Omental fat pad (tissue), 4 donors: Measurements from ENCODE around the gene ZNF605. TPM values are rescaled to one million over a fixed set of nuclear protein-coding genes. Genes with fewer than 3 reads are reported as not detected.

Source experiments
- ATAC-seq: fragments of 150-250 bp; one replicate; pipeline ENCODE4 v1.9.1; 2016; ENCODE audit warnings: mild to moderate bottlenecking, moderate library complexity; ENCODE audit not compliant: low FRiP score
- DNase-seq: peaks from one replicate; pipeline ENCODE4 v3.0.0-alpha.2; 2019; ENCODE audit warnings: low spot score
- total RNA-seq, 4 donors: library from RNA; depleted of rRNA; stranded (reverse); fragments of >200 nt; gene quantifications; one replicate each; pipeline ENCODE4 v1.1.0, GENCODE V29; 2016
- TF ChIP-seq, protein P1 (sequence below), 3 donors: fragments of 450-650 bp; IDR thresholded peaks; one replicate each; pipeline ENCODE4 v1.5.1; 2016 to 2017; ENCODE audit warnings: antibody characterized with exemption in 3 of 3, mild to moderate bottlenecking in 3 of 3, moderate library complexity in 2 of 3

ZNF605 gene
- total RNA-seq, 4 donors from 2014 or later: 4.7 to 17.0 (median 7.3) TPM

DNA sequence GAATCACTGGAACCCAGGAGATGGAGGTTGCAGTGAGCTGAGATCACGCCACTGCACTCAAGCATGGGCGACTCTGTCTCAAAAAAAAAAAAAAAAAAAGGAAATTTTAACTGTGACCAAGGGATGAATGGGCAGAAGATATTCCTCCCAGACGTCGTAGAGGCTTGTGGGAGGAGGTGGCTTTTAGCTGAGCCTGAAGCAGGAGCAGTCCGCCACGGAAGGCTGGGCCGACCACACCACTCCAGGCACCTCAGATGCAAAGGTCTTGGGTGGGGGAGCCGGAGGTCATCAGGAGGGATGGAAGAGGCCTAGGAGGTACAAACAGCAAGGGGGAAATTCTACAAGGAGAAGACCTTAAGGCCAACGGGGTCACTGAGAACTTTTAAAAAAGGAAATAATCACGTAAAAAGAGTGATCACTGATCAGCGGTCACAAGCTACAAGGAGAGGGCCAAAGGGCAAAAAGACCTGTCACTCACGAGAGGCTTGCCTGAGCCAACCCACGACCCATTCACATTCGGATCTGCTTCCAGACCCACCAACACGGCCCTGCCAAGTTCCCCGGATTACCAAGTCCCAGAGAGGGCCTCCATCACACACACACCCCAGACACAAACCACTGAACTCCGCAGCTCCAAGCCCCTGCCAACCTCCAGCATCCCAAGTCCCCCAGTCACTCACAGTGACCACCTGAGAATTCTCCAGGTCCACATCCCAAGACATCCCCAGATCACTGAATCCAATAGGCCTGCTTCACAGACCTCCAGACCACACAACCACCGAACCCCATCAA is 3.5 kb downstream of the ZNF605 start:
- no peak for ATAC-seq
- TF ChIP-seq, protein P1, sequence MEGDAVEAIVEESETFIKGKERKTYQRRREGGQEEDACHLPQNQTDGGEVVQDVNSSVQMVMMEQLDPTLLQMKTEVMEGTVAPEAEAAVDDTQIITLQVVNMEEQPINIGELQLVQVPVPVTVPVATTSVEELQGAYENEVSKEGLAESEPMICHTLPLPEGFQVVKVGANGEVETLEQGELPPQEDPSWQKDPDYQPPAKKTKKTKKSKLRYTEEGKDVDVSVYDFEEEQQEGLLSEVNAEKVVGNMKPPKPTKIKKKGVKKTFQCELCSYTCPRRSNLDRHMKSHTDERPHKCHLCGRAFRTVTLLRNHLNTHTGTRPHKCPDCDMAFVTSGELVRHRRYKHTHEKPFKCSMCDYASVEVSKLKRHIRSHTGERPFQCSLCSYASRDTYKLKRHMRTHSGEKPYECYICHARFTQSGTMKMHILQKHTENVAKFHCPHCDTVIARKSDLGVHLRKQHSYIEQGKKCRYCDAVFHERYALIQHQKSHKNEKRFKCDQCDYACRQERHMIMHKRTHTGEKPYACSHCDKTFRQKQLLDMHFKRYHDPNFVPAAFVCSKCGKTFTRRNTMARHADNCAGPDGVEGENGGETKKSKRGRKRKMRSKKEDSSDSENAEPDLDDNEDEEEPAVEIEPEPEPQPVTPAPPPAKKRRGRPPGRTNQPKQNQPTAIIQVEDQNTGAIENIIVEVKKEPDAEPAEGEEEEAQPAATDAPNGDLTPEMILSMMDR (IDR thresholded peaks at IDR 0.05): no peak

DNA sequence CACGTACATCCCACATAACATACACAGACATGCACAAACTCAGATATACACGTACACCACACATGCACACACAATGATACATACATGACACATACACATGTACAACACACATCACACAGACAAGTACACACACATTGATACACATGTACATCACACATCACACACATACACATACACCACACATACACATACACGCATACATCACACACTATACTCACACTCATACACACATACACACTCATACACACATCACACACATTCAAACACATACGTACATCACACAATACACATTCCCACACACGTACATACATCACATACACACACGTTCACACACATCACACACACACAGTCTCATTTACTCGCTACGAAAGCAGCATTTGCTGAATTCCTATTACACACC is 4.5 kb downstream of the ZNF605 start:
- TF ChIP-seq, protein P1 (IDR thresholded peaks at IDR 0.05): no peak
- ATAC-seq (no peak), DNase-seq (no peak)

More for the DNA sequence above, 3.5 kb downstream of the ZNF605 start:
- DNase-seq: no peak

DNA sequence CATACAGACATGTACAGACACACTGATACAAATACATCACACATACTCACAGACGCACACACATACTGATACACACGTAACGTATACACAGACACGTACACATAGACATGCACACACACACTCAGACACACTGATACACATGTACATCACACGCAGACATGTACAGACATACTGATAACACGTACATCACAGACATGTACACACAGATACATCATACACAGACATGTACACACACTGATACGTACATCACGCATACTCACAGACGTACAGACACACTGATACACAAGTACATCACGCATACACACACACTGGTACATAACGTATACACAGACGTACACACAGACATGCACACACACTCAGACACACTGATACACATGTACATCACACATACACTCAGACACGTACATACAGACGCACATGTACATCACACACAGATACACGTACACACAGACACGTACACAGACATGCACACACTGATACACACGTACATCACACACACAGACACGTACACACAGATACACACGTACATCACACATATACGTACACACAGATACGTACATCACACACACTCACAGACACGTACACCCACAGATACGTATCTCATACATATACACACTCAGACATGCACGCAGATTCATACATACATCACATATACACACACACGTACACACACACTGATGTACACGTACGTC is 5.1 kb downstream of the ZNF605 start:
- DNase-seq: no peak
- no peak for ATAC-seq
- TF ChIP-seq, protein P1 (IDR thresholded peaks at IDR 0.05): no peak

DNA sequence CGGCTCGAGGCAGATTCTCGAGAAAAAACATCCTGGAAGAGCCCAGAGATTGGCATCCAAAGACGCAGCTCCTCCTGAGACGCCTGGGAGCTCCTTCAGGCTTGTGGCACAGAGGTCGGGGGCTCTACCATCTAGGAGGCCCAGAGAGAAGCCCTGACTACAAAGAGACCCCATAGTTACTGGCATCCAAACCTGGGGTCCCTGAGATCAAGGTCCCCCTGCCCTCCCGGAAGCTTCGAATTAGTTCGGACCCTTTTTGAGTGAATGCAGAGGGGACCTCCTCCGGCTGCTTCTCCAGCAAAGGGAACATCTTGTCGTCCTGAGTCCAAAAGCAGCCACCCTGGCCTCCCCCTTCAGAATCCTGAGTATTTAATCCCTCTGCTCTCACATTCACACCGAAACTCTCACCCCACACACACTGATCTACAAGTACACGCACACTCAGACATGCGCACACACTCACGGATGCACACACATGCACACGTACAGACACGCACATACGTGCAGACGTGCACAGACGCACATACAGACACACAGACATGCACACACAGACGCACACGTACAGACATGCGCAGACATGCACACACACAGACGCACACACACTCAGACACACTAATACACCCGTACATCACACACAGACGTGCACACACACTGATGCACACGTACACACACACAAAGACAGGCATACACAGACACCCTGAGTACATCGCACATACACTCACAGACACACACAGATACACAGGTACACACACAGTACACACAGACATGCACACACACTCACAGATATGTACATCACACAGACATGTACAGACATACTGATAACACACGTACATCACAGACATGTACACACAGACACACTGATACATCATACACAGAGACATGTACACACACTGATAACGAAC is 5.9 kb downstream of the ZNF605 start:
- no peak for DNase-seq
- TF ChIP-seq, protein P1 (IDR thresholded peaks at IDR 0.05): no peak
- ATAC-seq: no peak

DNA sequence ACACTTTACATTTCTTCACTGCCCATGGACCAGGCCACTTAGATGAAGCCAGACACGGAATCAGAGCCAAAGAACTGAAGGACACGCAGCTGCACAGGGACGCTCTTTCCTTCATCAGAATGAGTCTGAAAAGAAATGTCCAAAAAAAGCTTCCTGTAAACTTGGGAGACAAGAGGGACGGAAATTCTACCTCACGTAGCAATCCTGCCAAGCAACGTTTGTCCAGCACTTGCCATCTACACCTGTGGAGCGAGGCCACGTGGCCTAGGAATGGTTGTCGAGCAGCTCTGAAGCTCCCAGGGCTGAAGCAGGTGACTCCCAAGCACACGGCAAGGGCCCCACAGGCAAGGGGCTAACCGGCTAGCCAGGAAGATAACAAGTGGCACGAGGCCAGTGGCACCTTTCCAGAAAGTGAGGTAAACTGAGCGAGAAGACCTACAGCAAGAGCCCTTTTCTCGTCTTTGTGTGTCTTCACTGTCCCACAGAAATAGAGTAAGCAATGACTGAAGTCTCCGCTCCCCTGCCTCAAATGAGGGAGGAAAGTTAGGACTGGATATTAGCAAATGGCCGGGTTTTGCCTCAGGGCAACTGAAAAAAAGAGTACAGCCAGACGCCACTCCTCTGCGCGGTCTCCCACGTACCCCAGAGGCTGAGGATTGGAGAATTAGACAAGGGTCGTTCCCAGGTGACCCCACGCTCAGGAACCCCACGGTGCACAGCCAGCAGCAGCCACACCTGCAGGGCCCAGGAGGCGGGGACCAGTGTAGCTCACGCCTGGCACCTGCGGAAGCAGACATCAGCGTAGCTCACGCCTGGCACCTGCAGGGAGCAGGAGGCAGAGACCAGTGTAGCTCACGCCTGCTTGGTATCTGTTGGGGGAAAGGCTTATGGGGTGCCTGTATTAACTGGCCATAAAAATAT is 7.7 kb downstream of the ZNF605 start:
- DNase-seq (no peak), ATAC-seq (no peak)
- TF ChIP-seq, protein P1 (IDR thresholded peaks at IDR 0.05): no peak

DNA sequence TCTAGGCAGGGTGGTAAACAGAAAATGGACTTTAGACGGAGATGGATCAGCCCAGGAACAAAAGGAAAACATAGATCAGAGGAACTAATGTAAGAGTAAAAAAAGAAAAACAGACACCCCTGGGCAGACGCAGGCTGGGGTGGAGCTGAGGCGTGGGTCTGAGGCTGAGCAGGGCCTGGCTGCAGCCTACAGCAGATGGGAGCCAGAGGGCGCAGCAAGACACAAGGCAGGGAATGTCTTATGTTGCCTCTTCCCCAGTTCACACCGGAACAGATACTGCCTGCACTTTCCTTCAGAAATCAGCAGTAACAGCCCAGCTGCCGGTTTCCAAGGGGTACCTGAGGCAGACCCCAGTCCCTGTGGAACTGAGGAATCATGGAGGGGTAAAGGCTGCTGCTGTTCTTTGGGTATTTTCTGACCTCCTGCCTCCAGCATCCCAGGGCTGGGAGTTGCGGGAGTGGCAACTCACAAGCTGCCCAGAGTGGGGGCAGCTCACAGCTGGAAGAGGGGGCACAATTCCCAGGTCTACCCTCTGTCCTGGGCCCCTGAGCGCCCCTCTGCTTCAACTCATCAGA is 9.8 kb downstream of the ZNF605 start:
- TF ChIP-seq, protein P1 (IDR thresholded peaks at IDR 0.05): no peak
- ATAC-seq: no peak
- DNase-seq: no peak
